ENCODE results near the gene LRRC47.

GRCh38 chr1:3733094-3733882 lies 63.0 kb downstream of the LRRC47 start:
- TF ChIP-seq, protein P1, sequence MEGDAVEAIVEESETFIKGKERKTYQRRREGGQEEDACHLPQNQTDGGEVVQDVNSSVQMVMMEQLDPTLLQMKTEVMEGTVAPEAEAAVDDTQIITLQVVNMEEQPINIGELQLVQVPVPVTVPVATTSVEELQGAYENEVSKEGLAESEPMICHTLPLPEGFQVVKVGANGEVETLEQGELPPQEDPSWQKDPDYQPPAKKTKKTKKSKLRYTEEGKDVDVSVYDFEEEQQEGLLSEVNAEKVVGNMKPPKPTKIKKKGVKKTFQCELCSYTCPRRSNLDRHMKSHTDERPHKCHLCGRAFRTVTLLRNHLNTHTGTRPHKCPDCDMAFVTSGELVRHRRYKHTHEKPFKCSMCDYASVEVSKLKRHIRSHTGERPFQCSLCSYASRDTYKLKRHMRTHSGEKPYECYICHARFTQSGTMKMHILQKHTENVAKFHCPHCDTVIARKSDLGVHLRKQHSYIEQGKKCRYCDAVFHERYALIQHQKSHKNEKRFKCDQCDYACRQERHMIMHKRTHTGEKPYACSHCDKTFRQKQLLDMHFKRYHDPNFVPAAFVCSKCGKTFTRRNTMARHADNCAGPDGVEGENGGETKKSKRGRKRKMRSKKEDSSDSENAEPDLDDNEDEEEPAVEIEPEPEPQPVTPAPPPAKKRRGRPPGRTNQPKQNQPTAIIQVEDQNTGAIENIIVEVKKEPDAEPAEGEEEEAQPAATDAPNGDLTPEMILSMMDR (IDR thresholded peaks at IDR 0.05; ENCODE audit: low read depth, low read length) = no peak
- no peak for TF ChIP-seq EZH2phosphoT487 (IDR thresholded peaks at IDR 0.05; ENCODE audit: low read depth)

Data from OCI-LY3 (cell line).